IMR-90 (cell line): ENCODE data around the gene SLAMF7. TPM values are rescaled to one million over a fixed set of nuclear protein-coding genes. Genes with fewer than 3 reads are reported as not detected.

ENCODE experiments used
- ATAC-seq: fragments of 200-7000 bp; cut with Tn5 transposase; 2 replicates; pipeline ENCODE4 v1.9.1; 2020; ENCODE audit warnings: low read depth, mild to moderate bottlenecking, moderate library complexity
- BruUV-seq: library from RNA; stranded (reverse); fragments of 400-500 nt; replicated peaks from 2 replicates; lab custom pipeline; 2021; lab: Mats Ljungman, UMichigan
- CTCF ChIA-PET: fragments of 300-600 bp; formaldehyde crosslinking; extraction: SDS; loops from one replicate; lab custom pipeline; 2021; ENCODE audit warnings: antibody characterized with exemption; lab: Yijun Ruan, JAX
- POLR2A ChIA-PET: fragments of 300-600 bp; sonication (Branson Sonifier 250); formaldehyde crosslinking; loops from one replicate; lab custom pipeline; 2022; ENCODE audit warnings: antibody characterized with exemption; ENCODE audit not compliant: unreplicated experiment; lab: Charles Lee
- DNase-seq: peaks from one replicate; pipeline ENCODE4 v3.0.0; 2013
- H2AFZ ChIP-seq: replicated peaks from 2 replicates; pipeline ENCODE3; 2013; ENCODE audit warnings: low read length, mild to moderate bottlenecking; ENCODE audit not compliant: poor library complexity
- H2AK5ac ChIP-seq: 2 replicates; pipeline ENCODE4 v1.6.1; 2013; ENCODE audit warnings: low read depth, low read length, inconsistent platforms
- H2AK9ac ChIP-seq: replicated peaks from 2 replicates; pipeline ENCODE3; 2013; ENCODE audit warnings: mild to moderate bottlenecking, low read depth, low read length, moderate library complexity; ENCODE audit not compliant: poor library complexity
- H2BK120ac ChIP-seq: 2 replicates; pipeline ENCODE4 v1.6.1; 2013; ENCODE audit warnings: low read depth, low read length, inconsistent platforms
- H2BK15ac ChIP-seq: 3 replicates; pipeline ENCODE4 v1.6.1; 2013; ENCODE audit warnings: low read depth, low read length, inconsistent platforms
- H2BK20ac ChIP-seq: 2 replicates; pipeline ENCODE4 v1.6.1; 2013; ENCODE audit warnings: low read depth, mild to moderate bottlenecking, inconsistent platforms, low read length, moderate library complexity
- H2BK5ac ChIP-seq: 2 replicates; pipeline ENCODE4 v1.6.1; 2013; ENCODE audit warnings: mild to moderate bottlenecking, low read depth, low read length, inconsistent platforms; ENCODE audit not compliant: poor library complexity, severe bottlenecking
- H3K14ac ChIP-seq: replicated peaks from 2 replicates; pipeline ENCODE4 v1.6.1; 2013; ENCODE audit warnings: low read depth, low read length, inconsistent platforms
- H3K18ac ChIP-seq: 2 replicates; pipeline ENCODE4 v1.6.1; 2013; ENCODE audit warnings: low read depth, low read length, control low read depth
- H3K23ac ChIP-seq: 2 replicates; pipeline ENCODE4 v1.6.1; 2013; ENCODE audit warnings: low read depth, low read length, inconsistent platforms
- H3K27ac ChIP-seq: 2 replicates; pipeline ENCODE4 v1.5.1; 2013; ENCODE audit warnings: mild to moderate bottlenecking, control low read depth, low read length; ENCODE audit not compliant: insufficient read depth
- H3K27me3 ChIP-seq: 2 replicates; pipeline ENCODE4 v1.6.1; 2013; ENCODE audit warnings: low read length; ENCODE audit not compliant: control insufficient read depth, insufficient read depth
- H3K36me3 ChIP-seq: 2 replicates; pipeline ENCODE4 v1.6.1; 2013; ENCODE audit warnings: low read length, mixed read lengths; ENCODE audit not compliant: control insufficient read depth, insufficient read depth
- H3K4ac ChIP-seq: 2 replicates; pipeline ENCODE4 v1.6.1; 2013; ENCODE audit warnings: low read depth, low read length, inconsistent platforms
- H3K4me1 ChIP-seq: 2 replicates; pipeline ENCODE4 v1.6.1; 2013; ENCODE audit warnings: low read length, mixed read lengths; ENCODE audit not compliant: control insufficient read depth, insufficient read depth
- H3K4me2 ChIP-seq: 2 replicates; pipeline ENCODE4 v1.6.1; 2013; ENCODE audit warnings: low read depth, mild to moderate bottlenecking, control low read depth, low read length, moderate library complexity
- H3K4me3 ChIP-seq: 2 replicates; pipeline ENCODE4 v1.5.1; 2013; ENCODE audit warnings: low read depth, mild to moderate bottlenecking, control low read depth, low read length, moderate library complexity; ENCODE audit not compliant: insufficient read depth
- H3K56ac ChIP-seq: 2 replicates; pipeline ENCODE4 v1.6.1; 2013; ENCODE audit warnings: low read length, inconsistent platforms; ENCODE audit not compliant: insufficient read depth; ENCODE audit errors: extremely low read depth
- H3K79me1 ChIP-seq, 2 experiments: 2 replicates each; pipeline ENCODE4 v1.6.1; 2013; ENCODE audit warnings: low read length in 2 of 2, inconsistent platforms in 1 of 2, low read depth in 1 of 2
- H3K9ac ChIP-seq: 2 replicates; pipeline ENCODE4 v1.6.1; 2013; ENCODE audit warnings: low read depth, low read length, control low read depth
- H3K9me1 ChIP-seq: 2 replicates; pipeline ENCODE4 v1.6.1; 2013; ENCODE audit warnings: low read length, inconsistent platforms; ENCODE audit not compliant: insufficient read depth
- H3K9me3 ChIP-seq: 2 replicates; pipeline ENCODE4 v1.6.1; 2013; ENCODE audit warnings: low read length; ENCODE audit not compliant: control insufficient read depth, insufficient read depth
- H4K20me1 ChIP-seq: 2 replicates; pipeline ENCODE4 v1.6.1; 2013; ENCODE audit warnings: low read length, inconsistent platforms; ENCODE audit not compliant: insufficient read depth
- H4K5ac ChIP-seq: 2 replicates; pipeline ENCODE4 v1.6.1; 2013; ENCODE audit warnings: mild to moderate bottlenecking, low read depth, low read length, control low read depth
- H4K8ac ChIP-seq, 2 experiments: 2 replicates each; pipeline ENCODE4 v1.6.1; 2013; ENCODE audit warnings: low read depth in 2 of 2, low read length in 2 of 2, control low read depth in 1 of 2, inconsistent platforms in 1 of 2
- H4K91ac ChIP-seq: 2 replicates; pipeline ENCODE4 v1.6.1; 2013; ENCODE audit warnings: low read depth, low read length, inconsistent platforms; ENCODE audit not compliant: insufficient read depth
- BHLHE40 ChIP-seq: fragments of 150-350 bp; IDR thresholded peaks from 2 replicates; pipeline ENCODE4 v1.6.1; 2016; ENCODE audit warnings: mild to moderate bottlenecking, low read depth, low read length
- CEBPB ChIP-seq: IDR thresholded peaks from 2 replicates; pipeline ENCODE4 v1.6.1; 2012; ENCODE audit warnings: low read depth, low read length, improper control_type of control experiment
- CHD1 ChIP-seq: IDR thresholded peaks from 2 replicates; pipeline ENCODE4 v1.6.1; 2012; ENCODE audit warnings: low read depth, low read length, improper control_type of control experiment
- FOS ChIP-seq: fragments of 150-350 bp; IDR thresholded peaks from 2 replicates; pipeline ENCODE4 v1.6.1; 2016; ENCODE audit warnings: low read depth, low read length
- MAFK ChIP-seq: IDR thresholded peaks from 2 replicates; pipeline ENCODE4 v1.6.1; 2012; ENCODE audit warnings: low read depth, low read length, improper control_type of control experiment
- MAZ ChIP-seq: IDR thresholded peaks from 2 replicates; pipeline ENCODE4 v1.6.1; 2012; ENCODE audit warnings: low read depth, mild to moderate bottlenecking, low read length, improper control_type of control experiment, moderate library complexity, borderline replicate concordance
- MXI1 ChIP-seq: IDR thresholded peaks from 2 replicates; pipeline ENCODE4 v1.6.1; 2012; ENCODE audit warnings: low read depth, mild to moderate bottlenecking, low read length, moderate library complexity, borderline replicate concordance
- NFE2L2 ChIP-seq: fragments of 150-350 bp; IDR thresholded peaks from 2 replicates; pipeline ENCODE4 v1.6.1; 2016; ENCODE audit warnings: low read depth, mild to moderate bottlenecking, low read length
- POLR2A ChIP-seq: IDR thresholded peaks from 2 replicates; pipeline ENCODE4 v1.6.1; 2012; ENCODE audit warnings: mild to moderate bottlenecking, low read depth, low read length
- RAD21 ChIP-seq: IDR thresholded peaks from 2 replicates; pipeline ENCODE4 v1.6.1; 2012; ENCODE audit warnings: low read length, improper control_type of control experiment
- RCOR1 ChIP-seq: IDR thresholded peaks from 2 replicates; pipeline ENCODE4 v1.6.1; 2012; ENCODE audit warnings: mild to moderate bottlenecking, low read length, improper control_type of control experiment; ENCODE audit not compliant: insufficient replicate concordance
- RFX5 ChIP-seq: IDR thresholded peaks from 2 replicates; pipeline ENCODE4 v1.8.0; 2012; ENCODE audit warnings: low read depth, mild to moderate bottlenecking, low read length, moderate library complexity
- SMC3 ChIP-seq: fragments of 150-350 bp; IDR thresholded peaks from 2 replicates; pipeline ENCODE4 v1.6.1; 2016; ENCODE audit warnings: low read depth, mild to moderate bottlenecking, antibody characterized with exemption, low read length, moderate library complexity
- WGBS, 2 experiments: methylation state at CpG; one replicate each; pipeline versions ENCODE4 v1.1.5 to v1.1.7; 2013; ENCODE audit warnings: missing lambda C conversion rate in 2 of 2; ENCODE audit not compliant: insufficient read length in 1 of 2; ENCODE audit errors: extremely low coverage in 2 of 2; 5-methylcytosine and 5-hydroxymethylcytosine counted together
- dilution Hi-C: fragments of 300-500 bp; cut with HindIII; formaldehyde crosslinking; loops from one replicate; pipeline ENCODE4 v1.14.3; 2018; ENCODE audit warnings: low sequenced_read_pairs; ENCODE audit not compliant: unreplicated experiment
- in situ Hi-C: fragments of 300-500 bp; cut with MboI; formaldehyde crosslinking; loops from 3 replicates; pipeline ENCODE4 v1.14.3; 2019; ENCODE audit warnings: low sequenced_read_pairs, inconsistent platforms, mixed read lengths
- intact Hi-C: fragments of 100-400 bp; cut with micrococcal nuclease; formaldehyde crosslinking; loops from 2 replicates; pipeline ENCODE4 v1.10.0; 2022
- polyA plus RNA-seq, 3 experiments: library from polyadenylated mRNA; depleted of rRNA; stranded (reverse); fragments of >200 nt; gene quantifications; 2 replicates each; pipeline ENCODE4 v1.2.3, GENCODE V29; 2012; ENCODE audit warnings: low replicate concordance in 1 of 3
- total RNA-seq: library from RNA; depleted of rRNA; stranded (reverse); fragments of >200 nt; gene quantifications from 2 replicates; pipeline ENCODE4 v1.2.3, GENCODE V29; 2012
- TF ChIP-seq, protein P1 (sequence below): fragments of 150-350 bp; IDR thresholded peaks from 2 replicates; pipeline ENCODE4 v1.6.1; 2017; ENCODE audit warnings: mild to moderate bottlenecking, antibody characterized with exemption, low read length, low read depth
- TF ChIP-seq, protein P2 (sequence below): conservative IDR thresholded peaks from 2 replicates; pipeline ENCODE4 v1.5.1; 2012; ENCODE audit warnings: mild to moderate bottlenecking, low read depth, low read length, improper control_type of control experiment
- TF ChIP-seq, protein P3 (sequence below): fragments of 150-350 bp; IDR thresholded peaks from 2 replicates; pipeline ENCODE4 v1.6.1; 2016; ENCODE audit warnings: low read depth, mild to moderate bottlenecking, low read length, moderate library complexity, borderline replicate concordance

Gene SLAMF7
- total and polyA plus RNA-seq, 2 of the 4 experiments (the other 2 are of a cell fraction): not detected

DNA sequence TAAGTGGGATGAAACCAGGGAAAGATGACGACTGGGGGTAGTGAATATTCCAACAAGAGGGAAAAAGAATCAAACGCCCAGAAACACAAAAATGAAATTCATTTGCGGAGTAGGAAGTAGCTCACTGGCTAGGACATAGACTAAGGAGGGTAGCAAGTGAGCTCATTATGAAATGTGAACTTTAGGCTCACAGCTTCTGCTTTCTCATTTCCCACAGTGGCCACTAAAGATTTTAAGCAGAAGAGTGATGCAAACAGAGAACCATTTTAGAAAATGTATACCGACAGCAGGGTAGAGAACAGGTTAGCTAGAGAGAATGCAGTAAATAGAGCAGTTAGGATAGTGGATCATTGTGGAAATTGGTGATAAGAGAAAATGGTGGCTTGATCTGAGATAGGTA is 30.9 kb upstream of the SLAMF7 start:
- no peak for DNase-seq
- ChIA-PET POLR2A (no interaction called here), CTCF (no interaction called here)
- no peak overlapping the region for H2AK5ac ChIP-seq
- dilution Hi-C loops (no loop called here), in situ Hi-C loops (no loop called here), intact Hi-C loops (no loop called here)
- 83% methylated on average over 1 of the region's 4 CpGs; no CpG with 5 or more reads in 1 of the 2 experiments for WGBS, 2 experiments
- no peak overlapping the region for H2AFZ ChIP-seq
- H3K14ac ChIP-seq: no peak overlapping the region
- no peak overlapping the region for H4K5ac ChIP-seq
- no TSS peak for BruUV-seq
- H3K4me2 ChIP-seq: no peak overlapping the region
- no peak overlapping the region for H3K27ac ChIP-seq
- no peak overlapping the region for H3K18ac ChIP-seq
- no peaks in the 10 kb centered on the region for H3K9me3 ChIP-seq
- H3K4me1 ChIP-seq: no peaks in the 10 kb centered on the region
- ATAC-seq: no peak
- no peak overlapping the region for H3K4ac ChIP-seq
- H3K9me1 ChIP-seq: no peaks in the 10 kb centered on the region
- no peak overlapping the region for H4K91ac ChIP-seq
- no peak overlapping the region for H3K23ac ChIP-seq
- no peak overlapping the region for H3K9ac ChIP-seq
- H3K4me3 ChIP-seq: no peak overlapping the region
- H3K79me1 ChIP-seq: no peaks in the 10 kb centered on the region
- H3K36me3 ChIP-seq: no peaks in the 10 kb centered on the region
- no peak overlapping the region for H3K56ac ChIP-seq
- TF ChIP-seq SMC3 (no peak), RAD21 (no peak), RCOR1 (no peak), POLR2A (no peak), MAZ (no peak), BHLHE40 (no peak), CEBPB (no peak), RFX5 (no peak), CHD1 (no peak), FOS (no peak), MAFK (no peak), MXI1 (no peak), NFE2L2 (no peak)
- TF ChIP-seq, protein P1, sequence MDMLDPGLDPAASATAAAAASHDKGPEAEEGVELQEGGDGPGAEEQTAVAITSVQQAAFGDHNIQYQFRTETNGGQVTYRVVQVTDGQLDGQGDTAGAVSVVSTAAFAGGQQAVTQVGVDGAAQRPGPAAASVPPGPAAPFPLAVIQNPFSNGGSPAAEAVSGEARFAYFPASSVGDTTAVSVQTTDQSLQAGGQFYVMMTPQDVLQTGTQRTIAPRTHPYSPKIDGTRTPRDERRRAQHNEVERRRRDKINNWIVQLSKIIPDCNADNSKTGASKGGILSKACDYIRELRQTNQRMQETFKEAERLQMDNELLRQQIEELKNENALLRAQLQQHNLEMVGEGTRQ: no peak
- TF ChIP-seq, protein P2, sequence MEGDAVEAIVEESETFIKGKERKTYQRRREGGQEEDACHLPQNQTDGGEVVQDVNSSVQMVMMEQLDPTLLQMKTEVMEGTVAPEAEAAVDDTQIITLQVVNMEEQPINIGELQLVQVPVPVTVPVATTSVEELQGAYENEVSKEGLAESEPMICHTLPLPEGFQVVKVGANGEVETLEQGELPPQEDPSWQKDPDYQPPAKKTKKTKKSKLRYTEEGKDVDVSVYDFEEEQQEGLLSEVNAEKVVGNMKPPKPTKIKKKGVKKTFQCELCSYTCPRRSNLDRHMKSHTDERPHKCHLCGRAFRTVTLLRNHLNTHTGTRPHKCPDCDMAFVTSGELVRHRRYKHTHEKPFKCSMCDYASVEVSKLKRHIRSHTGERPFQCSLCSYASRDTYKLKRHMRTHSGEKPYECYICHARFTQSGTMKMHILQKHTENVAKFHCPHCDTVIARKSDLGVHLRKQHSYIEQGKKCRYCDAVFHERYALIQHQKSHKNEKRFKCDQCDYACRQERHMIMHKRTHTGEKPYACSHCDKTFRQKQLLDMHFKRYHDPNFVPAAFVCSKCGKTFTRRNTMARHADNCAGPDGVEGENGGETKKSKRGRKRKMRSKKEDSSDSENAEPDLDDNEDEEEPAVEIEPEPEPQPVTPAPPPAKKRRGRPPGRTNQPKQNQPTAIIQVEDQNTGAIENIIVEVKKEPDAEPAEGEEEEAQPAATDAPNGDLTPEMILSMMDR: no peak
- TF ChIP-seq, protein P3, sequence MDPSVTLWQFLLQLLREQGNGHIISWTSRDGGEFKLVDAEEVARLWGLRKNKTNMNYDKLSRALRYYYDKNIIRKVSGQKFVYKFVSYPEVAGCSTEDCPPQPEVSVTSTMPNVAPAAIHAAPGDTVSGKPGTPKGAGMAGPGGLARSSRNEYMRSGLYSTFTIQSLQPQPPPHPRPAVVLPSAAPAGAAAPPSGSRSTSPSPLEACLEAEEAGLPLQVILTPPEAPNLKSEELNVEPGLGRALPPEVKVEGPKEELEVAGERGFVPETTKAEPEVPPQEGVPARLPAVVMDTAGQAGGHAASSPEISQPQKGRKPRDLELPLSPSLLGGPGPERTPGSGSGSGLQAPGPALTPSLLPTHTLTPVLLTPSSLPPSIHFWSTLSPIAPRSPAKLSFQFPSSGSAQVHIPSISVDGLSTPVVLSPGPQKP: no peak
- H2BK20ac ChIP-seq: no peak overlapping the region
- H2BK120ac ChIP-seq: no peak overlapping the region
- no peak overlapping the region for H2AK9ac ChIP-seq
- no peaks in the 10 kb centered on the region for H4K20me1 ChIP-seq
- no peaks in the 10 kb centered on the region for H3K27me3 ChIP-seq
- no peak overlapping the region for H2BK5ac ChIP-seq
- H2BK15ac ChIP-seq: no peak overlapping the region
- H4K8ac ChIP-seq: no peak overlapping the region
